GM18519 (cell line): Measurements from ENCODE around the gene MOV10L1.

ENCODE experiments used
- ATAC-seq: cut with Tn5 transposase; IDR thresholded peaks from one replicate; pipeline ENCODE4 v1.9.1; 2021; ENCODE audit warnings: mild to moderate bottlenecking, moderate library complexity; ENCODE audit not compliant: unreplicated experiment, low FRiP score

The MOV10L1 gene

DNA sequence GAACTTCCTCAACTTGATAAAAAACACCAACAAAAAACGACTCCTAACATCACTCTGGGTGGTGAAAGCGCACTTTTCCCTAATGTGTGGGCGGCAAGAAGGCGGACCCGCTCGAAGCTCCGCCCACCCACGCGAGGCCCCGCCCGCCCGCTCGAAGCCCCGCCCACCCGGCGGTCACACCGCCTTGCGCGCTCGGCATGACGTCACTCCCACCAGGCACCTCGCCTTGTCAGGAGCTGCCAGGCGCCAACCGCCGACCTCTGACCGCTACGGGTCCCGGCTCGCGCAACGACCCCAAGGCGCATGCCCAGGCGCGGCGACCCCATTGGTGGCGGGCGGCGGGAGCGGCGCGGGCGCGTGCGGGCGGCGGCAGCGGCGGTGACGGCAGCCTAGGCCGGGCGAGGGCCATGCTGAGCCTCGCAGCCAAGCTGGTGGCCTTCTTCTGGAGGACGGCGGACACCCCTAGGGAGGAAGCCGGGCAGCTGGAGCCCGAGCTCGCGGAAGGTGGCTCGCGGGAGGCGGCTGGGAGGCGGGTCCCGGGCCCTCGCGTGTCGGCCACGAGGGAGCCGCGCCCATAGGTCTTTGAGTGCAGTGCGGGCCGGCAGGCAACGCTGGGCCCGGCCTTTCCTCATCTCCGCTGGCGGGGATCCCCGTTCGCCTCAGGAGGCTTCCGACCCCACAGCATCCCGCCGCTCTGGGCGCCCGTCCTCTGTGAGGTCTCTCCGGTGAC lies at the start of gene MOV10L1:
TSS of gene MOV10L1 (plus strand) at position 325 of the 730 bp plus-strand sequence. CDS start at position 408, 83 bp downstream.
- no peak for ATAC-seq

DNA sequence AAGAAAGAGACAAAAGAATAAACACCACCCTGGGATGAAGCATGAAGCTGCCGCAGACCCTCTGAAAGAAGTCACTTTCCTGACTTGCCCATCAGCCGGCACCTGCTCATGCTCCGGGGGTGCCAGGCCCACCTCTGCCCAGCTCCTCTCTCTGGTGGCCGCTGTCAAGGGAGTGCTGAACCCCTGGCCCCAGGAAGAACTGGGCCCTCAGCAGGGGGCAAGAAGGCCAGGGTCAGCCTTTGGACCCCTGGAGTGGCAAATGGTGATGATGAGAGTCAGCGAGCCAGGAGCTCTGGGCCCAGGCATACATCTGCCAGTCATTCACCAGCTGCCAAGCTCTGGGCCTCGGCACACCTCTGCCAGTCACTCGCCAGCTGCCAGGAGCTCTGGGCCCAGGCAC lies 49.1 kb upstream of the MOV10L1 start:
- no peak for ATAC-seq

DNA sequence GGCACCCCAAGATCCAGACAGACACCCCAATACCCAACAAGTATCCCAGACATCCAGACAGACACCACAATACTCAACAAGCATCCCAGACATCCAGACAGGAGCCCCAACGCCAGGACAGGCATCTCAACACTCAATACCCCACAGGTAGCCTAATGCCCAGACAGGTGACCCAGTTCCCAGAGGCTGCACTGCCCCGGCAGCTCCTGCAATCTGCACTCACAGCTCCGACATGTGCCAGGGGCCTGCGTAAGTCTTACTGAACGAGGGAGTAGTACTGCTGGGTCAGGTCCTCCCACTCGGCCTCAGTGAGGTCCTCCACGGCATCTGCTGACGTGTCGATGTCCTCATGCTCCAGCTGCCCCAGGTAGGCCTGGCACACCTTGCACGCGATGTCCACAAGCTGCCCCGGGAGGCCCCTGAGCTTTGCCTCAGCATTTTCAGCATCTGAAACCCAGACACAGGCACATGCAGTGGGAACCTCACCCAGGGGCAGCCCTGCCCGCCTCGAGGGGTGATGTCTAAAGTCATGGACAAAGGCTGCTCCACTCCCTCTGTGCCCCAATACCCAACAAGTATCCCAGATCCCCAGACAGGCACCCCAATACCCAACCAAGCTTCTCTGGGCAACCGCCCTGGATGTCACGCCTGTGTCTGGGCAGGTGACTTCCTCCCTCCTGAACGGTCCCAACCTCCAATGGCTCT lies 48.3 kb upstream of the MOV10L1 start:
- no peak for ATAC-seq

DNA sequence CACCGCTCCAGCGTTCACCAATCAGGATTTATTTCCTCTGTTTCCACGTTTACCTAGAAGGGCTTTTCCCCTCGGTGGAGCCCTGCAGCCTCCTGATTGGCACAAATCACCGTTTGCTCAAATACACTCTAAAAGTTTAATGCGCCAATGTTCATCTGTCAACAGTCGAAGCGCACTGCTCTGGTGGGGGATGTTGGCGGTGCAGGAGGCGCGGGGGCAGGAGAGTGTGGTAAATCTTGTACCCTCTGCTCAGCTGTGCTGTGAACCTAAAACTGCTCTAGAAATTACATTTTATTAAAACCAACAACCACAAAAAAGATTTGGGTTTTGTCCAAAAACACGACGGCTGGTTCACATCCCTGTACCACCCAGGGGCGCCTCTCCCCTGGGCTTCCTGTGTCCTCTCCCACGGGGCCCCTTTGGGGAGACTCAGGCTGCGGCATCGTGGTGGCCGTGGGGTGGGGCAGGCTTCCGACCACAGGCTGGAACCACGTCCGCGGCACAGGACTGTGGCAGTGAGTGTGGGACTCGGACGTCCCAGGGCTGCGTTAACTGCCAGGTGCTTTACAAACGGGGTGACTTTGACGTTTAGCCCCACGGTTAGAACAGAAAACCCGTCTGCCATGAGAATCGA lies 45.2 kb upstream of the MOV10L1 start:
- no peak for ATAC-seq

DNA sequence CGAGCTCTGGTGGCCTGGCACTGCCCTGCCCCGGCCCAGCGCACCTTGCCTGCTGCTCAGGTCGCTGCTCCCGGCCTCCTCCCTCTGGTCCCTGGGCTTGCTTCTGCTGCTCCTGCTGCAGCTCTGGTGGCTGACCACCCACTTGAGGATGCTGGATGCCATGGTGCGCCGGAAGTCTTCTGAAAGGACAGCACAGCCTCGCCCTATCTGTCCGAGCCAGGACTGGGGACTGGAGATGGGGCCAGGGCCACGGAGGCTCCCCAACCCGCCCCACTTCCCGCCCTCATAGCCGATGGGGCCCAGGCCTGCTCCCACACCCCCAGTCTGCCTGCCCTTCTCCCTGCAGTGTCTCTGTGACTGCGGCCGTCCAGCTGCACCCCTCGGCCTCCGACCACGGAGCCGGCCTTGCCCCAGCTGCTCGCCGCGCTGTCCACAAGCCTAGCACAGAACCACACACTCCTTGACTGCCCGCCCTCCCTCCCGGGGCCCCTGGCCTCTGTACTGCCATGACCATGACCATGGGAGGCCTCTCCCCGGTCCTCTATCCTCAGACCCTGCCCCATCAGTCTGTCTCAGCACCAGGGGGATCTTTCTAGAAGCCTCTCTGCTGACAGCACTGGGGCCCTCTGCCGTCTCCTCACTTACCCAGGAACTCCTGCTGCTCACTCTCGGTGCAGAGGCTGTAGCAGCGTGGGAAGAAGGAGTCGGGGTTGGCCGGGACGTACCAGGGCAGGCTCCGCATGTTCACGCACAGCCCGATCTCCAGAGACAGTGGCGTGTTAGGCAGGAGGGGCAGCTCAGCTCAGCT lies 44.4 kb upstream of the MOV10L1 start:
- ATAC-seq = no peak

DNA sequence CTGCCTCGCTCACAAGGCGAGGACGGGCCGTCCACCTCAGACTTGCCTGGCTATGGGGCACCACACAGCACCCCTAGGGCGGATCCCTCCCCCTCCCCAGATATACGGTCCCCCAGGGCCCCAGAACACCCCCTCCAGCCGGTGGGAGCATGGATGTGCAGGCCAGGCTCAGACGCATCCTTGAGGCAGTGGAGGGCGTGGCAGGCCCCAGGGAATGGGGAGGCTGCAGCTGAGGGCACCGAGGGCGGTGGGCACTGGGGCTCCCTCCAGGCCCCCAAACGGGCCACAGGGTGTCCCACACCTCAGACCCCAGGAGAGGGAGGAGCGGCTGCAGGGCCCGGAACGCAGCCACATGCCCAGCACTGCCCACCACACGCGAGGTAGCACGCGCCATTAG lies 43.8 kb upstream of the MOV10L1 start:
- ATAC-seq = no peak

DNA sequence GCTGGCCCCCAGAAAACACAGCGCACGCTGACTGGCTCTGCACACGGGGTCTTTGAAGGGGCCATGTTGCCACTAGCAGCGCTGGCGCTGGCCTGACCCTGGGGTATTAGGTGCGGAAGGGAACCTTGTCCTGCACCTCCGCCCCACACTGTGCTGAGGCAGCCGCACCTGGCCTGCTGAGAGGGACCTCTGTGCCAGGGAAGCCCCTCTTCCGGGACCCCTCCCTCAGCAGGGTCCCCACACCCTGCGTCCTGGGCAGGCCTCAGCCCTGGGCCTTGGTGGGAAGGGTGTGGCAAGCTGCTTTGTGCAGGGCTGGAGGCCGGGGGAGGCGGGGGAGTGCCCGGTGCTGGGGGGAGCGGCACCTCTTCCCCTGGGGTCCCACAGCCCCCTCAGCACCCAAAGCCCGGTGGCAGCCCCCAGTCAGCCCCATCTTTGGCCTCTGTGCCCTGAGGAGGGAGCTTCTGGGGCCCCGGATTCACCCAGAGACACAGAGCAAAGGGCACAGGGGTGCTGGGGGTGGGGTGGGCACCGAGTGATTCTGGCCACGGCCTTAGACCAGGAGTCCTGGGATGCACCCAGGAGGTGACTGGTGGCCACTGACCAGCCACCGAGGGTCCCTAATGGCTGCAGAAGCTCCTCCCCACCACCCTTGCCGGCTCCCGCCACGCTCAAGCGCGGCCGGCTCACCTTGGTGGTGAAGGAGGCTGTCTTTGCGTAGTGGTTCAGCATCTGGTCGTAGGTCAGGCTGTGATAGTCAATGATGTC lies 43.1 kb upstream of the MOV10L1 start:
- ATAC-seq = no peak

DNA sequence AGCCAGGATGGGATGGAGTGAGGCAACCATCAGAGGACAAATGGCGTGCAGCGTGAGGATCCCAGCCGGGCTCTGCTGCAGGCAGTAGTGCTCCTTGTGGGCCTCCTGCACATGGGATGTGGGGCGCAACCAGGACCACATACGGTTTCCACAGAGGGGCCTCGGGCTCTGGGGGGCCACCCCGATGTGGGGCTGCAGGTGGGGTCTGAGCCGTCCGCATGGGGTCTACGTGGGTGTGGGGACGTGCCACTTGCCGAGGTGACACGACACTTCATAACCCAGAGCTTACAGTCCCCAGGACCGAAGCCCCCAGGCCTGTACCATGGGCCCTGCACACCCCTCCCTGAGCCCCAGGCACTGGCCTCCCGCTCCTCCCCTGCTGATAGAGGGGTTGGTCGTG lies 42.5 kb upstream of the MOV10L1 start:
- no peak for ATAC-seq

DNA sequence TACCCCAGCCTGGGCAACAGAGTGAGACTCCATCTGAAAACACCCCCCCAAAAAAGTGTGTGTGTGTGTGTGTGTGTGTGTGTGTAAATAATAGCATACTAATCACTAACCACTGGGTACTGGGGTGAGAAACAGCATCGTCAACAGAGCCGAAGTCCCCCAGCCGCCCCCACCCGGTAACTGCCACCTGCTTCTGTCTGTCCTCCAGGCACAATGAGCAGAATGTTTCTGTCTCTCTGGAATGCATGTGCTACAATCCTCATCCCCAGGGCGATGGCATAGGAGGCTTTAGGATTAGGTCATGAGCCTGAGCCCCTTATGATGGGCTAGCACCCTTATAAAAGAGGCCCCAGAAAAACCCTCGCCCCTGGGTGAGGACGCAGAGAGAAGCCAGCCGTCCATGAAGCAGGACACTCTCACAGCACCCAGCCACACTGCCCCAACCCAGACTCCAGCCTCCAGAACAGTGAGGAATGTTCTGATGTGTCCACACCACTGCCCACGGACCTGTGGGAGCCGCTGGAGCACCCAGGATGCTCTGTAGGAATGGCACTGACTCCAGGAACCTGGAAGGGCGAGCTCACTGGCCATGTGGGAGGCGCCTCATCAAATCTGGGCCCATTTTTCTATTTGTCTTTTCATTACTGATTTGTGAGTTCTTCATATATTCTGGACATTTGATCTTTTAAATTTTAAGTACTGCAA lies 41.6 kb upstream of the MOV10L1 start:
- no peak for ATAC-seq

DNA sequence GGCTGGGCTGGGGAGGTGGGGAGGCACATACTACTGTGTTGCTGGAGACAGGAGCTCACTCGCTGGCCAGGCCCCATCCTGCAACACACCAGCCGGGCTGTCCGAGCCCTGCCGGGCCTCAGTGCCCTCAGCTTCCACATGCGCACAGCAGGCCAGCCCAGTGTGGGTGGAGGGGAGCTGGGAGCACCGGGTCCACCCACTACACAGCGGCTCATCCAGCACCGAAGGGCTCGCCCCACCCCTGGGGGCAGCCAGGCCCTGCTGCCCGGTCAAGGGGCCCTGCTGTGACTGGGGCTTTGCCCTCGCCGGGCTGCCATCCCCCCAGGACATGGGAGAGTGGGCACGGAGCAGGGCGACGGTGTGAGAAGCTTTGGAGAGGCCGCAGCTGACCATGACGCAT lies 41.0 kb upstream of the MOV10L1 start:
- no peak for ATAC-seq

DNA sequence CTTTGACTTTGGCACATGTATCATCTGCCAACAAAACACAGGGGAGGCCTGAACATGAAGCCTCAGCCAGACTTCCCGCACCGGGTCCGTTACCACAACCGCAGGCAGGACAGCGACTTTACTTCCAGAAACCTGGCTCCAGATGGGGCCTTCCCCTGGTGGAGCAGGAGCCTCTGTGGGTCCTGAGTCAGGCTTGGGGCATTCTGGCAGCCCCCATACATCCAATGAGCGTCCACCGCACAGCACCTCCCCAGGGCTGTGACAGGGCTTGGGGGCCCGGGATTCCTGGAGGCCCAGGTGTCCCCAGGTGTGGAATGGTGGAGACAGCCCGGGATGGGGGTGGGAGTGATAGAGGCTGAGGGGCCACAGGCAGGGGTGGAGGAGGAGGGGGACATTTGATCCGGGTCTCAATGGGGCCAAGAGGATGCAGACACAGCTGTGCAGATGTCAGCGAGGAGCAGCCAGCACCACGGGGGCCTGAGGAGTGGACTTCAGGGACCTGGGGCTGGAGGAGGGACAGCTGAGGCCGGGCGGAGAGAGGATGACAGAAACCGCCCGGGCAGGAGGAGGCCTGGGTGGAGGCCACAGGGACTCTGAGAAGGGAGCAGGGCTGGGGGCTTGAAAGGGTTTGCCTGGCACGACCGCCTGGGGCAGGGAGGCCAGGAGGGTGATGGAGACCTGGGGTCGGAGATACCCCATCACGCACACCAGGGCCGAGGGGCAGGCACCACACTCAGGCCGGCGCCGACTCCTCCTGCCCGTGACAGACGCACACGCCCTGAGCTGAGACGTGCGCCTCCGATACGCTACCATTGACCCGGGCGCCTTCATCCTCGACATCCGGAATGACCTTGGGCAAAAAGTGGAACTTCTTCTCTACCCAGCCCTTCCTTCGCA lies 40.3 kb upstream of the MOV10L1 start:
- ATAC-seq = no peak

DNA sequence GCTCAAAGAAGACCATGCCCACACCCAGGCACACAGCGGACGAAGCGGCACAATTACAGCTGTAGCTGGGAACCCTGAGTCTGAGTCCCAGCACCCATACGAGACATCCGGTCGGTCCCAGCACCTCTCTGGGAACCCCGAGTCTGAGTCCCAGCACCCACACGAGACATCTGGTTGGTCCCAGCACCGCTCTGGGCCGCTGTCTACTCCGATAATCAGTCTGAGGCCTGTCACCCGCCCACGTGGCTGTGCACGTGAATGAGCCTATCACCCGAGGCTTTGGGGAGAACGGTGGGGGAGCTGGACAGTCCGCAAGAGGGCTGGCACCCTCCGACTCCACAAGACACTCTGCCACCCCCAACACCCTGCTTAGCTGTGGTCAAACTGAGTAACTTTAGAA lies 37.9 kb upstream of the MOV10L1 start:
- no peak for ATAC-seq

DNA sequence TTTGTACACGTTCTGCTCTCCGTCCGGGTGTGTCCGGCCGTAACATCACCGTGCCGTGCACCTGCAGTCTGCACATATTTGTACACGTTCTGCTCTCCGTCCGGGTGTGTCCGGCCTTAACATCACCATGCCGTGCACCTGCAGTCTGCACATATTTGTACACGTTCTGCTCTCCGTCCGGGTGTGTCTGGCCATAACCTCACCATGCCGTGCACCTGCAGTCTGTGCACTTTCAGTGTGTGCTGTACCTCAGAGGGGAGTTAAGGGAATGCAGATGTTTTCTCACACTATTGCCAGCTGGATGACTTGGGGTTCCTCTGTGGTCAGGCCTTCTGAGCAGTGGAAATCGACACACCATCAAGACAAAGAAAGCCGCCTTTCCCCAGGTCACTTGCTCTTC lies 35.9 kb upstream of the MOV10L1 start:
- ATAC-seq = no peak

DNA sequence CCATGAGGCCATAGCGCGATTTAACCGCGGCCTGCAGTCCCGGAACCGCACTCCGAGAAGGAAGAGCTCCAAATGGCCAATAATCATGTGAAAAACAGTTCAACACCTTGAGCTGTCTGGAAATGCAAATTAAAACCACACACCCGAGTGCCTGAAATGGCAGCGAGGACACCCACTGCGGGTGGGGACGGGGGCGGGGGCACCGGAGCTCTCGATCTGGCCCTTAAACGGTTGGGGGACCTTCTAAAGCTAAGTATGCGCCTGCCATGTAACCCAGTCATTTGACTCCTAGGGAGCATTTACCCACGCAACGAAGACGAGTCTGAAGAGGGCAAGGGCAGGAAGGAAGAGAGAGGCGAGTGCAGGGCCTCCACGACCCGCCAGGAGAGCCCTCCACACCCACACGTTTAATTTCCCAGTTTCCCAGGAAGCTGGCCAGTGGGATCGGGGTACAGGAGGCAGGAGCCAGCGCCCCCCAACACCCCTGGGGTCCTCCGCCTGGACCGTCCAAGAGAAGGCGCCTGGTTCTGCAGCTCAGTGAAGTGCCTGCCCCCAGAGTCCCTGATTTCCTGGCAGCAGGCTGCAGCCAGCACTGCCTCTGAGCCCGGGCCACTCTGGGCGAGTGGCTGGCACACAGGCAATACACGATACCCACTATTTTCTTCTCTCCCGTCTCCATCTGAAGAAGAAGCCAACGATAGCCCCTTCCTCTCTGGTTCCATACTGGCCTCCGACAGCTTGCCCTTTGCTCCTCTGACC lies 33.4 kb upstream of the MOV10L1 start:
- ATAC-seq = no peak

DNA sequence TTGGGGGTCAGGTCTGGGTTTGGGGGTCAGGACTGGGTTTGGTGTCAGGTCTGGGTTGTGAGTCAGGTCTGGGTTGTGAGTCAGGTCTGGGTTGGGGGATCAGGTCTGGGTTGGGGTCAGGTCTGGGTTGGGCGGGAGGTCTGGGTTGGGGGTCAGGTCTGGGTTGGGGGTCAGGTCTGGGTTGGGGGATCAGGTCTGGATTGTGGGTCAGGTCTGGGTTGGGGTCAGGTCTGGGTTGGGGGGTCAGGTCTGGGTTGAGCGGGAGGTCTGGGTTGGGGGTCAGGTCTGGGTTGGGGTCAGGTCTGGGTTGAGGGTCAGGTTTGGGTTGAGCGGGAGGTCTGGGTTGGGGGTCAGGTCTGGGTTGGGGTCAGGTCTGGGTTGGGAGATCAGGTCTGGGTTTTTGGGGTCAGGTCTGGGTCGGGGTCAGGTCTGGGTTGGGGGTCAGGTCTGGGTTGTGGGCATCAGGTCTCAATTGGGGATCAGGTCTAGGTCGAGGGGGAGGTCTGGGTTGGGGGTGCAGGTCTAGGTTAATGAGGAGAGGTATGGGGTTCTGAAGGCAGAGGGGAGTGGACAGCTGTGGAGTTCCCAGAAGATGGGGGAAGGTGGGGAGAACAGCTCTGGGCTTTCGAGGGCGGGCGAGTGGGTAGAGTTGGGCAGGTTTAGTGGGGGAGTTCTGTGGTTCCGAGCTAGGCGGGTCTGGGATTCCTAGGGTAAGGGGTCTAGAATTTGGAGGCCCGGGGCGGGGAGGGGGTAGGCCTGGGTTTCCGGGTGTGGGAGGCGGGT lies 32.3 kb upstream of the MOV10L1 start:
- ATAC-seq = no peak

DNA sequence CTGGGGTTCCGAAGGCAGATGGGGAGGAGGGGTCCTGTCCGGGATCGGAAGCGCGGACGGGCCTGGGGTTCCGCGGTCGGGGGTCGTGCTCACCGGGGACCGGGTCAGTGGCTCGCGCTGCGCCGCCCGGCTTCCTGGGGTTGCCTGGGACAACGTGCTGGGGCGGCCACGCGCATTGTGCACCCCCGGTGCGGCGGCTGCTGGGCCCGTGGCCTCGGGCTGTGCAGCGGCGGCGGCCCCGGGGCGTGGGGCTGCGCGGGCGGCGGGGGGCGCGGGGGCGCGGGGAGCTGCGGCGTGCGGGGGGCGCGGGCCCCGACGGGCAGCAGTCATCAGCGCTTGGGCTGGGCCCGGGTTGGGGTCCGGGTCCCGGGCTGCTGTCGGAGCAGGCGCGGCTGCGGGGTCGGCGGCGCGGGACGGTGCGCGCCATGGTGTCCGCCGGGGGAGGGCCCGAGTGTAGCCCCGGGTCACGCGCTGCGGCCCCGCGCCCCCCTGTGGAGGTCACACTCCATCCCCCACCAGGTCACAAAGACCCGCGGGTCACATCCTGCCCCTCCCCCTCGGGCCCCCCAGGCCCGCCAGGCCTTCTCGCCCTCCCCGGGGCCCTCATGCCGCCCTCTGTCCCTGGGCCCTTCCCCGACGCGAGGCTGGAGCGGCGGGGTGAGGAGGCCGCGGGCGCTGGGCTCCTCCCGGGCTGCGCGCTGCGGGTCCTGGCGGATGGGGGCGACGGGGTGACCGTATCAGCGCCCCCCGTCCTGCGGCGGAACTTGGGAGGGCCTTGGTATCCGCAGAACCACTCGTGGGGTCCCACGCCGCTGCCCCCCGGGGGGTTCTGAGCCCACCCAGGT lies 31.5 kb upstream of the MOV10L1 start, which contains the start of gene TTLL8:
TSS of gene TTLL8 (minus strand) at position 238 of the 845 bp plus-strand sequence.
- no peak for ATAC-seq
